Esophagus muscularis mucosa (tissue), 4 donors: ENCODE results near the gene HYAL4. TPM values are rescaled to one million over a fixed set of nuclear protein-coding genes. Genes with fewer than 3 reads are reported as not detected.

Experiments
- DNase-seq: peaks from one replicate; pipeline ENCODE4 v3.0.0-alpha.2; 2017; ENCODE audit errors: extremely low spot score
- H3K27ac ChIP-seq, 4 donors: fragments of 200-600 bp; sonication (generic); replicated peaks in 1 of 4; 1 replicate in 3 of 4; 2 replicates in 1 of 4; pipeline ENCODE4 v1.5.1; 2016 to 2019; ENCODE audit warnings: mild to moderate bottlenecking in 1 of 4
- H3K27me3 ChIP-seq, 4 donors: fragments of 200-600 bp; sonication (generic); one replicate each; pipeline versions ENCODE4 v1.5.1 to v1.6.0; 2016 to 2019
- H3K36me3 ChIP-seq, 4 donors: fragments of 200-600 bp; sonication (generic); one replicate each; pipeline ENCODE4 v1.5.1; 2016 to 2019
- H3K4me1 ChIP-seq, 4 donors: fragments of 200-600 bp; sonication (generic); one replicate each; pipeline ENCODE4 v1.5.1; 2016 to 2019
- H3K4me3 ChIP-seq, 4 donors: fragments of 200-600 bp; sonication (generic); 1 replicate in 2 of 4; 2 replicates in 2 of 4; pipeline ENCODE4 v1.5.1; 2016 to 2019; ENCODE audit warnings: mild to moderate bottlenecking in 4 of 4, moderate library complexity in 1 of 4
- H3K9me3 ChIP-seq, 4 donors: fragments of 200-600 bp; sonication (generic); 1 replicate in 3 of 4; 2 replicates in 1 of 4; pipeline ENCODE4 v1.5.1; 2016 to 2019
- CTCF ChIP-seq, 3 experiments: fragments of 200-600 bp in 2 of 3; fragments of 450-650 bp in 1 of 3; sonication (generic) in 2 of 3; IDR thresholded peaks; one replicate each; pipeline ENCODE4 v1.5.1; 2017 to 2019; ENCODE audit warnings: antibody characterized with exemption in 3 of 3, mild to moderate bottlenecking in 2 of 3, moderate library complexity in 1 of 3
- EP300 ChIP-seq: sonication (generic); formaldehyde crosslinking; IDR thresholded peaks from one replicate; pipeline ENCODE4 v1.6.1; 2017; ENCODE audit warnings: antibody characterized with exemption
- POLR2A ChIP-seq: fragments of 450-650 bp; IDR thresholded peaks from one replicate; pipeline ENCODE4 v1.6.1; 2017; ENCODE audit warnings: antibody characterized with exemption, moderate library complexity, mild to moderate bottlenecking, low read depth
- POLR2AphosphoS5 ChIP-seq, 2 donors: sonication (generic); formaldehyde crosslinking; IDR thresholded peaks; one replicate each; pipeline ENCODE4 v1.6.1; 2017; ENCODE audit warnings: antibody characterized with exemption in 2 of 2
- WGBS: methylation state at CpG from one replicate; pipeline ENCODE4 v1.1.5; 2018; 5-methylcytosine and 5-hydroxymethylcytosine counted together
- intact Hi-C: fragments of 100-400 bp; cut with DNase I; formaldehyde crosslinking; loops from one replicate; pipeline ENCODE4 v1.15.1; 2023
- total RNA-seq, 4 donors: library from RNA; depleted of rRNA; stranded (reverse); fragments of >200 nt; gene quantifications; one replicate each; pipeline versions ENCODE4 v1.1.0 to v1.2.1, GENCODE V29; 2016

The HYAL4 gene
- total RNA-seq, 4 donors from 2014 or later: not detected

- Histone ChIP-seq H3K4me3 (no peak overlapping the region), H3K4me1 (no peaks in the 10 kb centered on the region), H3K27ac (no peak overlapping the region), H3K27me3 (no peaks in the 10 kb centered on the region), H3K36me3 (no peaks in the 10 kb centered on the region), H3K9me3 (no peaks in the 10 kb centered on the region)
- DNase-seq: no peak
- intact Hi-C loops: loop anchor here (2.0 to 10.0 kb wide), 4 partner anchors 66 to 280 kb away; no protein-coding TSS in a partner anchor
- TF ChIP-seq POLR2AphosphoS5 (IDR thresholded peaks at IDR 0.05) (no peak), POLR2A (no peak), CTCF (IDR thresholded peaks at IDR 0.05) (no peak), EP300 (no peak)
- 80% methylated on average over 1 of the region's 1 CpG for WGBS
Observed at GRCh38 chr7:123864966-123865365, 20.0 kb downstream of the HYAL4 start.

DNA sequence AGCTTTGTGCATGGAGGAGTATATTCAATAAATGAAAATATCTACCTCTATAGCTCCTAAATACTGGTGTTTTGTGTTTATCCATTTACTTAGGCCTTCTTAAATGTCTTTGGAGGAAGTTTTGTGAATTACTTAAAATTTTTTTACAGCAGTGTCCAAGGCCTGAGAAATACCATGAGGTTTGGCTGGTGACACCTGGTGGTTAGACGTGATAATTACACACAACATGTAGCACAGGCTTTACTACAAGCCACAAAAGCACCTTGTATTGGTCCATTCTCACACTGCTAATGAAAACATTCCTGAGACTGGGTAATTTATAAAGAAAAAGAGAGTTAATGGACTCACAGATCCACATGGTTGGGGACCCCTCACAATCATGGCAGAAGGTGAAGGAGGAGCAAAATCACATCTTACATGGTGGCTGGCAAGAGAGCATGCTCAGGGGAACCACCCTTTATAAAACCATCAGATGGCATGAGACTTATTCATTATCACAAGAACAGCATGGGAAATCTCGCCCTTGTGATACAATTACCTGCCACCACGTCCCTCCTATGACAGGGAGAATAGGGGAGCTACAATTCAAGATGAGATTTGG, 20.6 kb downstream of the HYAL4 start:
- Histone ChIP-seq H3K9me3 (no peaks in the 10 kb centered on the region), H3K4me3 (no peak overlapping the region), H3K4me1 (no peaks in the 10 kb centered on the region), H3K36me3 (no peaks in the 10 kb centered on the region), H3K27me3 (no peaks in the 10 kb centered on the region), H3K27ac (no peak overlapping the region)
- TF ChIP-seq POLR2A (no peak), EP300 (no peak), CTCF (IDR thresholded peaks at IDR 0.05) (peak; percentile 69 to 75 (median 72)), POLR2AphosphoS5 (IDR thresholded peaks at IDR 0.05) (no peak)
- intact Hi-C loops: loop anchor here (2.0 to 10.0 kb wide), 4 partner anchors 67 to 281 kb away; no protein-coding TSS in a partner anchor
- WGBS: 27% methylated on average over 3 of the region's 3 CpGs
- no peak for DNase-seq

- no peaks in the 10 kb centered on the region for H3K36me3 ChIP-seq
- 75% methylated on average over 1 of the region's 1 CpG for WGBS
- no peak overlapping the region for H3K27ac ChIP-seq
- no peak for DNase-seq
- no peak for TF ChIP-seq EP300
- peaks cover 0 to 3% (median 0%) of the 10 kb centered on the region in 4 donors for H3K27me3 ChIP-seq
- intact Hi-C loops: loop anchor here (5.0 to 10.0 kb wide), 3 partner anchors 185 to 282 kb away; no protein-coding TSS in a partner anchor
- H3K4me3 ChIP-seq: no peak overlapping the region
- no peaks in the 10 kb centered on the region for H3K9me3 ChIP-seq
- H3K4me1 ChIP-seq: no peaks in the 10 kb centered on the region
Observed at GRCh38 chr7:123867225-123867624, 22.3 kb downstream of the HYAL4 start.

DNA sequence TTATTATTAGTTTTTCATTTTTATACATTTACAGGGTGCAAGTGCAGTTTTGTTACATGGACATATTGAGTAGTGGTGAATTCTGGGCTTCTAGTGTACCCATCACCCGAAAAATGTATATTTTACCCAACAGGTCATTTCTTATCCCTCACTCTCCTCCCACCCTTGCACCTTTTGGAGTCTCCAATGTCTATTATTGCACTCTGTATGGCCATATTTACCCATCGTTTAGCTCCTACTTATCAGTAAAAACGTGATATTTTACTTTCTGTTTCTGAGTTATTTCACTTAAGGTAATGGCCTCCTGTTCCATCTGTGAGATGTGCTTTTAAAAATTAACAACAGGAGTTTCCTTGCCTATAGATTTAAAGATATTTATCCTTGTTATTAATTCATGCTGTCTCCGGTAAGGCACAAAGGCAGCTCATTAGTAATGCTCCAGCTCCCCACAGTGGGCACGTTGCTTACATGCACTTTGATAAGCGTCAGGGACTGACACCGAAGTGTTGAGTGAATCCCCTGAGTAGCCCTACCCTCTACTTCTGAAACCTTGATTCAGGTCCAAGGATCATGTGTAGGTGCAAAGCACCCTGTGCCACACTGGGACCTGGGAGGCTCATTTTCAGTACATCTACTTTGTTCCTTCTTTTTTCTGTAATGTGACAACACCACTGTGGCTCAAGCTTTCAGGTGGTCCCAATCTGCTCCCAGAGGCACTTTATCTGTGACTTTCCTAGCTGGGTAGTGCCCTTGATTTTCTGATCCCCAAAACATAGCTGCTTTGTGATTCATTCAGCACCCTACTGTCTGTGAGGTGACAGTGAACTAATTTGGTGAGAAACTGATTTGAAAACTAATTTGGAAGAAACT, 27.3 kb downstream of the HYAL4 start:
- no peak overlapping the region for H3K4me3 ChIP-seq
- H3K36me3 ChIP-seq: no peaks in the 10 kb centered on the region
- H3K27me3 ChIP-seq: peaks cover 0 to 4% (median 0%) of the 10 kb centered on the region in 4 donors
- H3K4me1 ChIP-seq: no peaks in the 10 kb centered on the region
- DNase-seq: no peak
- 28% methylated on average over 7 of the region's 7 CpGs for WGBS
- TF ChIP-seq EP300 (no peak), CTCF (IDR thresholded peaks at IDR 0.05) (peak in 2 of 3 experiments; percentile 27)
- H3K9me3 ChIP-seq: no peaks in the 10 kb centered on the region
- no peak overlapping the region for H3K27ac ChIP-seq
- intact Hi-C loops: no loop called here

DNA sequence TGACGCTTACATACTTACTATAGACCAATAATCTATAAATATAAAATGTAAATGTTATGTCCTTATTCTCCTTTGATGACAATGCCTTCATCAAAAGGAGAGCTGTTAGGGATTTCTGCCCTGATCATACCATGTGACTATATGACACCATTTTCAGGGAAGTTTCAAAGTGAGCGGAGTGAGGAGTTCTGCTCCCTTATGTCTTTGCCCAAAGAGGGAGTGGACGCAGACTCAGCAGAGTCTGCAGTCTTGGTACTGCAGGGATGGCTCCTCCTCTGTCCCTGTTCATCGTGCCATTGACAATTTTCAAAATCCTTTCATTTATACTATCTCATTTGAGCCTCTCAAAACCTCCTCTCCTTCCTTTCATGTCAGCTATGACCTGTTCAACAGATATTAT, 27.9 kb downstream of the HYAL4 start:
- H3K36me3 ChIP-seq: no peaks in the 10 kb centered on the region
- 76% methylated on average over 4 of the region's 4 CpGs for WGBS
- H3K27me3 ChIP-seq: peaks cover 0 to 4% (median 0%) of the 10 kb centered on the region in 4 donors
- no peak for TF ChIP-seq POLR2AphosphoS5 (IDR thresholded peaks at IDR 0.05)
- TF ChIP-seq EP300: no peak
- TF ChIP-seq CTCF (IDR thresholded peaks at IDR 0.05): no peak
- no peak for TF ChIP-seq POLR2A
- H3K27ac ChIP-seq: no peak overlapping the region
- H3K4me3 ChIP-seq: no peak overlapping the region
- no peaks in the 10 kb centered on the region for H3K4me1 ChIP-seq
- intact Hi-C loops: no loop called here
- DNase-seq: no peak
- H3K9me3 ChIP-seq: no peaks in the 10 kb centered on the region
